Astrocyte (in vitro differentiated cells and primary cell): ENCODE results near the gene MAPKBP1. TPM values are rescaled to one million over a fixed set of nuclear protein-coding genes. Genes with fewer than 3 reads are reported as not detected.

Experiments used
- DNase-seq: peaks from one replicate; pipeline ENCODE4 v3.0.0-alpha.2; 2010; ENCODE audit warnings: low read depth
- FAIRE-seq: peaks from 2 replicates; lab custom pipeline; 2011; peaks lifted over from hg19 to GRCh38; lab: Jason Lieb, UNC
- H2AFZ ChIP-seq: 2 replicates; pipeline ENCODE4 v1.6.0; 2012; ENCODE audit warnings: low read depth, low read length, inconsistent platforms
- H3K27ac ChIP-seq: 2 replicates; pipeline ENCODE4 v1.5.1; 2011; ENCODE audit warnings: low read depth, low read length, inconsistent platforms
- H3K27me3 ChIP-seq: 2 replicates; pipeline ENCODE4 v1.6.0; 2011; ENCODE audit warnings: low read length, inconsistent platforms; ENCODE audit not compliant: insufficient read depth
- H3K36me3 ChIP-seq: 2 replicates; pipeline ENCODE4 v1.5.1; 2011; ENCODE audit warnings: low read length, inconsistent platforms; ENCODE audit not compliant: insufficient read depth
- H3K4me1 ChIP-seq: 2 replicates; pipeline ENCODE4 v1.5.1; 2011; ENCODE audit warnings: low read length, inconsistent platforms; ENCODE audit not compliant: insufficient read depth
- H3K4me2 ChIP-seq: 2 replicates; pipeline ENCODE4 v1.6.0; 2012; ENCODE audit warnings: low read length, inconsistent platforms
- H3K4me3 ChIP-seq: 2 replicates; pipeline ENCODE4 v1.5.1; 2011; ENCODE audit warnings: low read depth, mild to moderate bottlenecking, low read length, inconsistent platforms; ENCODE audit not compliant: insufficient read depth
- H3K79me2 ChIP-seq: 2 replicates; pipeline ENCODE4 v1.6.0; 2012; ENCODE audit warnings: mild to moderate bottlenecking, low read length, inconsistent platforms; ENCODE audit not compliant: insufficient read depth
- H3K9ac ChIP-seq: 2 replicates; pipeline ENCODE4 v1.6.0; 2012; ENCODE audit warnings: mild to moderate bottlenecking, low read length, inconsistent platforms
- H3K9me3 ChIP-seq: 2 replicates; pipeline ENCODE4 v1.5.1; 2012; ENCODE audit warnings: low read depth, mild to moderate bottlenecking, low read length, inconsistent platforms; ENCODE audit not compliant: insufficient read depth
- H4K20me1 ChIP-seq: 2 replicates; pipeline ENCODE4 v1.6.0; 2012; ENCODE audit warnings: low read length, inconsistent platforms; ENCODE audit not compliant: insufficient read depth
- H3K27ac Mint-ChIP-seq: one replicate; pipeline ENCODE4 v1.8.0; 2021; ENCODE audit warnings: mild to moderate bottlenecking, mixed read lengths; ENCODE audit not compliant: unreplicated experiment
- H3K27me3 Mint-ChIP-seq: one replicate; pipeline ENCODE4 v1.8.0; 2021; ENCODE audit warnings: low read depth, mixed read lengths; ENCODE audit not compliant: unreplicated experiment
- H3K36me3 Mint-ChIP-seq: one replicate; pipeline ENCODE4 v1.8.0; 2021; ENCODE audit warnings: low read depth, mixed read lengths; ENCODE audit not compliant: unreplicated experiment
- H3K4me1 Mint-ChIP-seq: one replicate; pipeline ENCODE4 v1.8.0; 2021; ENCODE audit warnings: low read depth, mixed read lengths; ENCODE audit not compliant: unreplicated experiment
- H3K4me3 Mint-ChIP-seq: one replicate; pipeline ENCODE4 v1.8.0; 2021; ENCODE audit warnings: mild to moderate bottlenecking, moderate library complexity, mixed read lengths; ENCODE audit not compliant: unreplicated experiment
- H3K9me3 Mint-ChIP-seq: one replicate; pipeline ENCODE4 v1.8.0; 2021; ENCODE audit warnings: mild to moderate bottlenecking, mixed read lengths; ENCODE audit not compliant: unreplicated experiment
- CTCF ChIP-seq: IDR thresholded peaks from 2 replicates; pipeline ENCODE4 v1.5.1; 2011; ENCODE audit warnings: low read depth, mild to moderate bottlenecking, inconsistent platforms, low read length, moderate library complexity; ENCODE audit not compliant: insufficient read depth
- EZH2 ChIP-seq: IDR thresholded peaks from 2 replicates; pipeline ENCODE4 v1.6.1; 2012; ENCODE audit warnings: mild to moderate bottlenecking, low read length, inconsistent platforms; ENCODE audit not compliant: insufficient read depth
- total RNA-seq: library from RNA; stranded (reverse); gene quantifications from 2 replicates; pipeline ENCODE4 v1.2.1, GENCODE V29; 2021

Gene MAPKBP1
- total RNA-seq, 1 donor from 2014 or later: 30.8 TPM

- peaks cover 26% of the 10 kb centered on the region for H4K20me1 ChIP-seq
- no peaks in the 10 kb centered on the region for H3K27me3 Mint-ChIP-seq
- peak within 1 kb of the TSS; percentile 73 for H3K27ac Mint-ChIP-seq
- H3K4me1 ChIP-seq: peaks cover 14% of the 10 kb centered on the region
- no peak for FAIRE-seq
- peak within 1 kb of the TSS; percentile 84 for H3K4me2 ChIP-seq
- no peaks in the 10 kb centered on the region for H3K27me3 ChIP-seq
- peak within 1 kb of the TSS; percentile 83 for H3K9ac ChIP-seq
- peak within 1 kb of the TSS; percentile 88 for H3K4me3 Mint-ChIP-seq
- H3K9me3 ChIP-seq: no peaks in the 10 kb centered on the region
- peaks cover 15% of the 10 kb centered on the region for H3K36me3 Mint-ChIP-seq
- peak within 1 kb of the TSS; percentile 88 for H3K4me3 ChIP-seq
- peak within 1 kb of the TSS; percentile 89 for H2AFZ ChIP-seq
- no peak for TF ChIP-seq CTCF
- no peak for TF ChIP-seq EZH2
- peaks cover 10% of the 10 kb centered on the region for H3K36me3 ChIP-seq
- H3K79me2 ChIP-seq: peaks cover 6% of the 10 kb centered on the region
- peak; percentile 61 for DNase-seq
- no peaks in the 10 kb centered on the region for H3K9me3 Mint-ChIP-seq
- H3K27ac ChIP-seq: peak within 1 kb of the TSS; percentile 44
- H3K4me1 Mint-ChIP-seq: peaks cover 4% of the 10 kb centered on the region
These were observed 53.9 kb downstream of the MAPKBP1 start, which contains the start of gene JMJD7 for GRCh38 chr15:41827880-41828806. JMJD7 (plus strand) TSS chr15:41828092; CDS start chr15:41828125, 33 bp downstream.

- peaks cover 5% of the 10 kb centered on the region for H3K4me1 Mint-ChIP-seq
- H3K36me3 Mint-ChIP-seq: peaks cover 15% of the 10 kb centered on the region
- Histone ChIP-seq H3K4me3 (peak overlapping the region; percentile 88), H2AFZ (peak overlapping the region; percentile 89), H3K36me3 (peaks cover 7% of the 10 kb centered on the region), H3K9me3 (no peaks in the 10 kb centered on the region), H3K9ac (peak overlapping the region; percentile 83), H3K4me1 (peaks cover 14% of the 10 kb centered on the region), H3K79me2 (peaks cover 6% of the 10 kb centered on the region), H3K27me3 (no peaks in the 10 kb centered on the region), H3K27ac (no peak overlapping the region), H4K20me1 (peaks cover 26% of the 10 kb centered on the region), H3K4me2 (peak overlapping the region; percentile 84)
- H3K27me3 Mint-ChIP-seq: no peaks in the 10 kb centered on the region
- peak overlapping the region; percentile 73 for H3K27ac Mint-ChIP-seq
- FAIRE-seq: peak; percentile 50
- peaks cover 1% of the 10 kb centered on the region for H3K9me3 Mint-ChIP-seq
- peak overlapping the region; percentile 88 for H3K4me3 Mint-ChIP-seq
- DNase-seq: peak; percentile 18
- TF ChIP-seq EZH2: no peak
- TF ChIP-seq CTCF: no peak
These were observed 54.5 kb downstream of the MAPKBP1 start for GRCh38 chr15:41828807-41829141.
